Immature natural killer cell (primary cell): ENCODE results near the gene ECPAS. TPM values are rescaled to one million over a fixed set of nuclear protein-coding genes. Genes with fewer than 3 reads are reported as not detected.
"Not testable (repeated sequence)": the region's sequence is repeated elsewhere in the genome, so short reads cannot be mapped to it uniquely, and the experiment has no call there.

Source experiments
- DNase-seq, 3 donors: peaks; one replicate each; pipeline ENCODE4 v3.0.0; 2022; ENCODE audit warnings: mixed read lengths in 1 of 3
- H3K27ac Mint-ChIP-seq, 6 donors: one replicate each; pipeline ENCODE4 v1.8.0; 2020; ENCODE audit warnings: mixed read lengths in 6 of 6, mild to moderate bottlenecking in 5 of 6, inconsistent platforms in 4 of 6, moderate library complexity in 3 of 6
- H3K27me3 Mint-ChIP-seq, 3 donors: one replicate each; pipeline ENCODE4 v1.8.0; 2020 to 2021; ENCODE audit warnings: low read depth in 3 of 3, mild to moderate bottlenecking in 3 of 3, mixed read lengths in 3 of 3, moderate library complexity in 3 of 3, inconsistent platforms in 1 of 3
- H3K36me3 Mint-ChIP-seq, 3 donors: one replicate each; pipeline ENCODE4 v1.8.0; 2020; ENCODE audit warnings: mixed read lengths in 3 of 3, inconsistent platforms in 2 of 3, mild to moderate bottlenecking in 2 of 3
- H3K4me1 Mint-ChIP-seq, 2 donors: one replicate each; pipeline ENCODE4 v1.8.0; 2020; ENCODE audit warnings: inconsistent platforms in 2 of 2, mild to moderate bottlenecking in 2 of 2, mixed read lengths in 2 of 2, moderate library complexity in 1 of 2
- H3K4me3 Mint-ChIP-seq, 5 donors: one replicate each; pipeline ENCODE4 v1.8.0; 2020; ENCODE audit warnings: mild to moderate bottlenecking in 5 of 5, mixed read lengths in 5 of 5, inconsistent platforms in 3 of 5, moderate library complexity in 3 of 5
- H3K9me3 Mint-ChIP-seq, 6 donors: one replicate each; pipeline ENCODE4 v1.8.0; 2020; ENCODE audit warnings: mild to moderate bottlenecking in 6 of 6, mixed read lengths in 6 of 6, inconsistent platforms in 4 of 6, moderate library complexity in 3 of 6
- polyA plus RNA-seq, 3 donors: library from polyadenylated mRNA; unstranded; fragments of 300-500 nt; fragmentation: Illumina TruSeq; gene quantifications; one replicate each; pipeline ENCODE4 v1.2.3, GENCODE V29; 2021

ECPAS gene
- 10 to 100 TPM in 2 of 3 donors, 1 to 10 TPM in 1; 7.0 to 12.6 (median 10.4) TPM for polyA plus RNA-seq

DNA sequence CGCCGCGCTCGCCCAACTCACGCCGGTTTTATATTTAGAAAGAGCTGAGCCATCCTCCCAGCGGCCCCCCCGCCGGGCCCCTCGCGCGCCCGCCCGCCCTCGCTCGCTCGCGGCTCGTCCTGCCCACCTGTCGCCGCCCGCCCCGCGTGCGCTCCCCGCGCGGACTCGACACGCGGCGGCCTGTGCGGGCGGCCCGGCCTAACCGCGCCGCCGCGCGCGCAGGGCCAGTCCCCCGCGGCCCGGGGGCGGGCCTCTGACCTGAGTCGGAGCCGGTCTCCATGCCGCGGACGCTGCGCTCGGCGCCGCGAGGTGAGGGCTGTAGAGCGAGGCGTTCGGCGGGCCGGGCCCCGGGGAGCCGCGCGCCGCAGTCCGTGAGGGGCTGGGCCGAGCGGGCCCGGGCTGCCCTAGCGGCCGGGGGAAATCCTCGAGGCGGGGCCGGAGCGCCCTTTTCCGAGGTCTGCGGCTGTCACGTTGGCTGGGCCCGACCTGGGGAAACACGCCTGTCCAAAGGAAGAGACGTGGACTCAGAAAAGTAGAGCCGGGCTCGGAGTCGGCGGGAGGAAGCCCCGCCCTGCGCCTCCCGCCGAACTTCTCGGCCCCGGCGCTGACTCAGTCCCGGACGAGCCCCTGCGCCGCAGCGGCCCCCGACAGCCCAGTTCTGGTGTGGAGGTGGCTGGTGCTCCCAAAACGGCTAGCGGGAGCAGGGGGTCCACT is at the start of gene ECPAS:
Gene ECPAS (minus strand): TSS at position 526 of the 714 bp plus-strand sequence. CDS start 11,465 bp downstream, outside the sequence.
- Mint-ChIP-seq H3K4me3 (peak within 1 kb of the TSS; percentile 82 to 92 (median 88)), H3K27me3 (peaks cover 0 to 12% (median 8%) of the 10 kb centered on the region in 3 donors), H3K36me3 (no peaks in the 10 kb centered on the region), H3K9me3 (no peaks in the 10 kb centered on the region), H3K4me1 (peaks cover 25 to 34% of the 10 kb centered on the region in 2 donors), H3K27ac (peak within 1 kb of the TSS; percentile 80 to 93 (median 88))
- peak; percentile 74 to 76 (median 75) for DNase-seq

- Mint-ChIP-seq H3K9me3 (peaks cover 0 to 13% (median 9%) of the 10 kb centered on the region in 6 donors), H3K27ac (no peak overlapping the region), H3K27me3 (peaks cover 0 to 1% (median 0%) of the 10 kb centered on the region in 3 donors), H3K4me1 (no peaks in the 10 kb centered on the region), H3K36me3 (peaks cover 15 to 22% (median 21%) of the 10 kb centered on the region in 3 donors), H3K4me3 (no peak overlapping the region)
- DNase-seq: no peak
Observed at GRCh38 chr9:111533099-111533790, 49.1 kb upstream of the ECPAS start.

GRCh38 chr9:111531716-111532115 is 47.5 kb upstream of the ECPAS start:
- Mint-ChIP-seq H3K9me3 (peaks cover 0 to 10% (median 4%) of the 10 kb centered on the region in 6 donors), H3K27ac (no peak overlapping the region), H3K36me3 (peaks cover 12 to 15% (median 13%) of the 10 kb centered on the region in 3 donors), H3K4me1 (no peaks in the 10 kb centered on the region), H3K4me3 (no peak overlapping the region), H3K27me3 (peaks cover 0 to 1% (median 0%) of the 10 kb centered on the region in 3 donors)
- no peak for DNase-seq

- peaks cover 5 to 9% (median 6%) of the 10 kb centered on the region in 3 donors for H3K36me3 Mint-ChIP-seq
- no peak overlapping the region for H3K4me3 Mint-ChIP-seq
- peaks cover 13% of the 10 kb centered on the region in 2 donors for H3K4me1 Mint-ChIP-seq
- no peak for DNase-seq
- H3K27ac Mint-ChIP-seq: no peak overlapping the region
- H3K9me3 Mint-ChIP-seq: peaks cover 0 to 5% (median 0%) of the 10 kb centered on the region in 6 donors
- peaks cover 7 to 8% (median 8%) of the 10 kb centered on the region in 3 donors for H3K27me3 Mint-ChIP-seq
Observed at GRCh38 chr9:111529787-111530186, 45.6 kb upstream of the ECPAS start.

GRCh38 chr9:111527347-111527746 is 43.2 kb upstream of the ECPAS start:
- Mint-ChIP-seq H3K4me3 (no peak overlapping the region), H3K4me1 (peaks cover 20% of the 10 kb centered on the region in 2 donors), H3K27ac (peak overlapping the region in 2 of 6 donors; percentile 14 to 22)

DNA sequence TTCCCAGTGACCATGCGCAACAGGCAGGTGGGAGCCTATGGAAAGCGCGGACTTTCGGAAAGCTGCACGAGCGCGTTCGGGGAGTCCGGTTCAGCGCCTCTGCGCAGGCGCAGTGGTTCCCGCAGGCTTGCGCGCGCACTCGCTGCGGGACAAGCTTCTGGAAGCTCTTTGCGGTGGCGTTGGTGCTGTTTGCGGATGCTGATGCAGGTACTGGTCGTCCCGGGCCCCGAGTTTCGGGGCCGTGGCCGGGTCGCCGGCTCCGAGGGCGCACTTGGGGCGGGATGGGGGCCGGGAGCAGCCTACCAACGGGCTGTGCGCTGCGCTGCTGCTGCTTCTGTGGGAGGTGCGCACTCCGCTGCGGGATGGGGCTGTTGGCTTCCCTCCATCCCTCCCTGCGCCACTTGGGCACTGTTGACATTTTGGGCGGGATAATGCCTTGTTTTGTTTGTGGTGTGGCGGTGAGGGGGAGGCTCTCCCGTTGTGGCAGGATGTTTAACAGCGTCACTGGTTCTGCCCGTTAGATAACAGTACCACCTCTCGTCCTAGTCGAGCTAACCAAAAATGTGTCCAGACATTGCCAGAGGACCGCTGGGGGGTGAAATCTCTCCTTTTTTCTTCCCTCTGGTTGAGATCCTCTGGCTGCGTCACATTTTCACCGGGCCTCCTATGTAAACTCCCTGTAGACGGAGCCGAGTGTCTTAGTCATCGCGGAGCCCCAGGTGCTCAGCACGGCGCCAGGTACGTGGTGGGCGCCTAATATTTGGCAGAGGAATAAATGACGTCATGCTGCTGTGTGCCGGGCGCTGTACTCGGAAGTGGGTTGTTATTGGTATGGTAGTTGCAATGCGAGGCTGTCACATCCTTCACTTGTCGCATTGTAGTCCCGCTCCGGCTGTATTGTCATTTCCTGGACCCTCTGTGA is 41.1 kb upstream of the ECPAS start, which contains the start of gene ZNF483:
Gene ZNF483 (plus strand): TSS at position 124 of the 922 bp plus-strand sequence. CDS start 2,217 bp downstream, outside the sequence.
- peaks cover 8 to 16% (median 13%) of the 10 kb centered on the region in 3 donors for H3K27me3 Mint-ChIP-seq

More at GRCh38 chr9:111527347-111527746, 43.2 kb upstream of the ECPAS start:
- Mint-ChIP-seq H3K36me3 (peaks cover 0 to 3% (median 0%) of the 10 kb centered on the region in 3 donors), H3K27me3 (peaks cover 8 to 13% (median 12%) of the 10 kb centered on the region in 3 donors), H3K9me3 (no peaks in the 10 kb centered on the region)
- no peak for DNase-seq

DNA sequence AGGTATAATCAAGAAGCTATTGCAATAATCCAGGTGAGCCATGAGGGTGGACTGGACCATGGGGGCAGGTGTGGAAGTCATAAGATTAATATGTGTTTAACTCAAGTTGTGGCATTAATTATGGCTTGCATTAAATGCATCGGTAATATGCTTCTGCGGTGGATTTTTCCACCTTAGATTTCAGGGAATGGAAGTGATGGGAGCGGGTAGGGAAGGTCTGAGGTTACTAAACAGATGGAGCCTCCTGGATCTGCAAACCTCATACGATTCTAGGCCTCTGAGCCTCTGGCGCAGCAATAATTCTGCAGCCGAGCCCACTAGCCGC is 40.5 kb upstream of the ECPAS start:
- no peak for DNase-seq
- Mint-ChIP-seq H3K27ac (peak overlapping the region in 3 of 6 donors; percentile 51 to 86 (median 86)), H3K4me1 (peaks cover 20% of the 10 kb centered on the region in 2 donors), H3K9me3 (no peaks in the 10 kb centered on the region), H3K27me3 (peaks cover 8 to 21% (median 13%) of the 10 kb centered on the region in 3 donors), H3K36me3 (no peaks in the 10 kb centered on the region), H3K4me3 (peak overlapping the region; percentile 88 to 96 (median 90))

More for the DNA sequence above, 41.1 kb upstream of the ECPAS start, which contains the start of gene ZNF483:
- peaks cover 20% of the 10 kb centered on the region in 2 donors for H3K4me1 Mint-ChIP-seq
- no peaks in the 10 kb centered on the region for H3K36me3 Mint-ChIP-seq
- no peaks in the 10 kb centered on the region for H3K9me3 Mint-ChIP-seq
- peak within 1 kb of the TSS; percentile 88 to 96 (median 90) for H3K4me3 Mint-ChIP-seq
- peak within 1 kb of the TSS; percentile 66 to 94 (median 86) for H3K27ac Mint-ChIP-seq
- peak; percentile 22 to 65 (median 49) for DNase-seq

- no peak for DNase-seq
- no peak overlapping the region for H3K4me3 Mint-ChIP-seq
- H3K27me3 Mint-ChIP-seq: peaks cover 0 to 17% (median 2%) of the 10 kb centered on the region in 3 donors
- no peak overlapping the region for H3K27ac Mint-ChIP-seq
- peaks cover 0 to 9% (median 0%) of the 10 kb centered on the region in 3 donors for H3K36me3 Mint-ChIP-seq
- peaks cover 0 to 10% (median 6%) of the 10 kb centered on the region in 6 donors for H3K9me3 Mint-ChIP-seq
- no peaks in the 10 kb centered on the region for H3K4me1 Mint-ChIP-seq
Observed at GRCh38 chr9:111516061-111516465, 31.9 kb upstream of the ECPAS start.

GRCh38 chr9:111514967-111515366 is 30.8 kb upstream of the ECPAS start:
- no peak overlapping the region for H3K27ac Mint-ChIP-seq
- H3K4me1 Mint-ChIP-seq: no peaks in the 10 kb centered on the region
- DNase-seq: no peak
- H3K27me3 Mint-ChIP-seq: peaks cover 0 to 15% (median 2%) of the 10 kb centered on the region in 3 donors
- no peak overlapping the region for H3K4me3 Mint-ChIP-seq
- peaks cover 0 to 15% (median 0%) of the 10 kb centered on the region in 3 donors for H3K36me3 Mint-ChIP-seq
- peaks cover 2 to 15% (median 7%) of the 10 kb centered on the region in 6 donors for H3K9me3 Mint-ChIP-seq

DNA sequence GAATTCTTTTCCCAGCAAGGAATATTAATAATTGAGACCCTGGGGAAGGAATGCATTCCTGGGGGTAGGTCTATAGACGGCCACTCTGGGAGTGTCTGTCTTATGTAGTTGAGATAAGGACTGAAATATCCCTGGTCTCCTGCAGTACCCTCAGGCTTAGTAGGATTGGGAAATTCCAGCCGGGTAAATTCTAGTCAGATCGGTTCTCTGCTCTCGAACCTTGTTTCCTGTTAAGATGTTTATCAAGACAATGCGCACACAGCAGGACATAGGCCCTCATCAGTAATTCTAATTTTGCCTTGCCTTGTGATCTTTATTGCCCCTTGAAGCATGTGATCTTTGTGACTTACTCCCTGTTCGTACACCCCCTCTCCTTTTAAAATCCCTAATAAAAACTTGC is 27.4 kb upstream of the ECPAS start:
- H3K4me3 Mint-ChIP-seq, H3K4me1 Mint-ChIP-seq, DNase-seq, H3K27ac Mint-ChIP-seq, H3K27me3 Mint-ChIP-seq: not testable (repeated sequence)
- peaks cover 0 to 16% (median 0%) of the 10 kb centered on the region in 3 donors for H3K36me3 Mint-ChIP-seq
- peaks cover 2 to 15% (median 7%) of the 10 kb centered on the region in 6 donors for H3K9me3 Mint-ChIP-seq

DNA sequence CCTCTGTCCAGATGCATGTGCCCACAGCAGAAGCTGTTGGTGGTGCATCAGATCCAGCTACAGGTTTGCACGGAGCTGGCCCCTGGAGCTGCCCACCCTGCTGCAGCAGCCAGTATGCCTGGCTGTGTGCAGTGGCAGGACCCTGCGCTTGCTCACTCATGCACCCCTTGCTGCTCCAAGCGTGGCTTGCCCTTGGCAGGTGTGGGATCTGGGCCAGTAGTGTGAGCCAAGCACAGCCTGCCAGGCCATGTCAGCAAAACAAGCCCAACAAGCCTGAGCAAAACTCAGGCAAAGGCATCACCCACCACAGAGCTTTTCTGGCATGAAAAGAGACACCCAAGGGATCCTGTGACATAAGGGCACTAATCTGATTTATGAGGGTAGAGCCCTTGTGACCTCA is 18.3 kb upstream of the ECPAS start:
- DNase-seq: no peak
- Mint-ChIP-seq H3K4me3 (no peak overlapping the region), H3K27me3 (peaks cover 2 to 15% (median 4%) of the 10 kb centered on the region in 3 donors), H3K27ac (no peak overlapping the region), H3K9me3 (peaks cover 0 to 3% (median 0%) of the 10 kb centered on the region in 6 donors), H3K4me1 (no peaks in the 10 kb centered on the region), H3K36me3 (no peaks in the 10 kb centered on the region)

- Mint-ChIP-seq H3K9me3 (peaks cover 0 to 3% (median 0%) of the 10 kb centered on the region in 6 donors), H3K27me3 (peaks cover 2 to 15% (median 4%) of the 10 kb centered on the region in 3 donors), H3K4me1 (no peaks in the 10 kb centered on the region), H3K36me3 (no peaks in the 10 kb centered on the region), H3K4me3 (no peak overlapping the region), H3K27ac (no peak overlapping the region)
- DNase-seq: no peak
Observed at GRCh38 chr9:111501648-111502047, 17.5 kb upstream of the ECPAS start.
